Activated naive CD8-positive, alpha-beta T cell treated with anti-CD3 and anti-CD28 coated beads, Interleukin-2, amount 50 U/mL, for 24 hours (primary cell): ENCODE data around the gene GFOD2.

Experiments
- ATAC-seq: fragments of 150-1000 bp; cut with Tn5 transposase; one replicate; pipeline ENCODE4 v1.10.0; 2021
- DNase-seq: peaks from one replicate; pipeline ENCODE4 v3.0.0; 2021
- H3K27ac Mint-ChIP-seq: one replicate; pipeline ENCODE4 v1.8.0; 2021; ENCODE audit warnings: mild to moderate bottlenecking, mixed read lengths
- H3K27me3 Mint-ChIP-seq: one replicate; pipeline ENCODE4 v1.8.0; 2021; ENCODE audit warnings: mixed read lengths
- H3K36me3 Mint-ChIP-seq: one replicate; pipeline ENCODE4 v1.8.0; 2021; ENCODE audit warnings: low read depth, mixed read lengths
- H3K4me1 Mint-ChIP-seq: one replicate; pipeline ENCODE4 v1.8.0; 2021; ENCODE audit warnings: mixed read lengths
- H3K4me3 Mint-ChIP-seq: one replicate; pipeline ENCODE4 v1.8.0; 2021; ENCODE audit warnings: mild to moderate bottlenecking, moderate library complexity, mixed read lengths
- H3K9me3 Mint-ChIP-seq: one replicate; pipeline ENCODE4 v1.8.0; 2021; ENCODE audit warnings: mixed read lengths

The GFOD2 gene

DNA sequence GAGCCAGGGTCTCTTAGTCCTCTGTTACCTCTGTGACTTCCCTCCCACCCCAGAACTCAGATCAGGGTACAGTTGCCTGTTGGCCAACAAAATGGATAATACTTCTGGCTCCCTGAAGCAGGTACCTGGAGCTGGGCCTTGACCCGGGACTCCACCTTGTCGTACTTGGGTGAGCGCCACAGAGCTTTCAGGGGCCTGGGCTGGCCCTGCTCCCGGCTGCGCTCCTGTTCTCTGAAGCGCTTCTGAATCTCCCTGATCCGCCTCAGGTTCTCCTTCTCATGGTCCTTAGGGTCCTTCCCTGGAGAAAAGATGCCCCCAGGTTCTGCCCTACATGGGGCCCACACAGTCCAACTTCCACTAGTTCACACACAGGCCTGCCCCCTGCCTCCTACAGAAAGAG lies 54.2 kb downstream of the GFOD2 start:
- Mint-ChIP-seq H3K27me3 (no peaks in the 10 kb centered on the region), H3K4me1 (peaks cover 33% of the 10 kb centered on the region), H3K36me3 (peaks cover 6% of the 10 kb centered on the region), H3K27ac (no peak overlapping the region), H3K4me3 (peak overlapping the region; percentile 71), H3K9me3 (no peaks in the 10 kb centered on the region)
- ATAC-seq (no peak), DNase-seq (no peak)

GRCh38 chr16:67664258-67664657 lies 54.9 kb downstream of the GFOD2 start:
- no peaks in the 10 kb centered on the region for H3K9me3 Mint-ChIP-seq
- ATAC-seq (no peak), DNase-seq (no peak)
- no peak overlapping the region for H3K27ac Mint-ChIP-seq
- peaks cover 33% of the 10 kb centered on the region for H3K4me1 Mint-ChIP-seq
- H3K36me3 Mint-ChIP-seq, result peaks cover 7% of the 10 kb centered on the region
- peak overlapping the region; percentile 4 for H3K4me3 Mint-ChIP-seq
- no peaks in the 10 kb centered on the region for H3K27me3 Mint-ChIP-seq

DNA sequence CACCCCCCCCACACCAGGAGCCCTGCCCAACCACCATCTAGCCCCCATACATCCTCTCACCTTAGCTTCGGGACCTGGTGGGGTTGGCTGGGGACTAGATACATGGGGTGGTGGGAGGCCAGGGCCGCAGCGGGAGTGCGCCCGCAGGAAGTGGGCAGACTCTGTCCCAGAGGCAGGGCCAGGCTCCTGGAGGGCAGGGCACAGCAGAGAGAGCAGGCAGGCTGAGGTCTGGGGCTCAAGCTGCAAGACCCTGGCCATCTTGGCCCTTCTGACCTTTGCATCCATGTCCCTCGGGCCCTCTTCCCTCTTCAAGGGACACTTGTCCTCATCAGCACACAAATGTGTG lies 55.3 kb downstream of the GFOD2 start:
- H3K4me1 Mint-ChIP-seq, result peaks cover 37% of the 10 kb centered on the region
- no peaks in the 10 kb centered on the region for H3K9me3 Mint-ChIP-seq
- DNase-seq (no peak), ATAC-seq (no peak)
- no peak overlapping the region for H3K4me3 Mint-ChIP-seq
- H3K27me3 Mint-ChIP-seq, result no peaks in the 10 kb centered on the region
- H3K27ac Mint-ChIP-seq, result no peak overlapping the region
- H3K36me3 Mint-ChIP-seq, result peaks cover 9% of the 10 kb centered on the region

- DNase-seq (peak; percentile 57), ATAC-seq (no peak)
- Mint-ChIP-seq H3K27me3 (no peaks in the 10 kb centered on the region), H3K4me3 (peak overlapping the region; percentile 36), H3K9me3 (no peaks in the 10 kb centered on the region), H3K27ac (no peak overlapping the region), H3K36me3 (peaks cover 9% of the 10 kb centered on the region), H3K4me1 (peaks cover 35% of the 10 kb centered on the region)
Measured at GRCh38 chr16:67663151-67663876, 55.8 kb downstream of the GFOD2 start.

DNA sequence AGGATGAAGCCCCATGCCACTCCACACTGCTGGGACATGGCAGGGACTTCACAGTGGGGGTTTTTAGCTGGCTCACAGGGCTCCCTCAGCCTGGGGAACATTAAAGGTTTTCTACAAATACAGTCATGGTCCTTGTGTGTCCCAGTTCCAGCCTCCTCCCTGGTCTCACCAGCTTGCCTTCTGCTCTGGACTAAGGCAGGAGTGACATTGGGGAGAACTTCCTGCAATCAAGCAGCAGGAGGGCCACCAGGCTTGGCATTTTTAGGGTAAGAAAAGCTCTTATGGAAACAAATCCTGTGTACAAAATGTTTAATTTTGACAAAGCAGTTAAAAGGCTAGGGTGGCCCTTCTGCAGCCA lies 56.5 kb downstream of the GFOD2 start:
- no peak overlapping the region for H3K4me3 Mint-ChIP-seq
- no peak overlapping the region for H3K27ac Mint-ChIP-seq
- DNase-seq (no peak), ATAC-seq (no peak)
- no peaks in the 10 kb centered on the region for H3K9me3 Mint-ChIP-seq
- H3K36me3 Mint-ChIP-seq, result peaks cover 9% of the 10 kb centered on the region
- no peaks in the 10 kb centered on the region for H3K27me3 Mint-ChIP-seq
- peaks cover 31% of the 10 kb centered on the region for H3K4me1 Mint-ChIP-seq

DNA sequence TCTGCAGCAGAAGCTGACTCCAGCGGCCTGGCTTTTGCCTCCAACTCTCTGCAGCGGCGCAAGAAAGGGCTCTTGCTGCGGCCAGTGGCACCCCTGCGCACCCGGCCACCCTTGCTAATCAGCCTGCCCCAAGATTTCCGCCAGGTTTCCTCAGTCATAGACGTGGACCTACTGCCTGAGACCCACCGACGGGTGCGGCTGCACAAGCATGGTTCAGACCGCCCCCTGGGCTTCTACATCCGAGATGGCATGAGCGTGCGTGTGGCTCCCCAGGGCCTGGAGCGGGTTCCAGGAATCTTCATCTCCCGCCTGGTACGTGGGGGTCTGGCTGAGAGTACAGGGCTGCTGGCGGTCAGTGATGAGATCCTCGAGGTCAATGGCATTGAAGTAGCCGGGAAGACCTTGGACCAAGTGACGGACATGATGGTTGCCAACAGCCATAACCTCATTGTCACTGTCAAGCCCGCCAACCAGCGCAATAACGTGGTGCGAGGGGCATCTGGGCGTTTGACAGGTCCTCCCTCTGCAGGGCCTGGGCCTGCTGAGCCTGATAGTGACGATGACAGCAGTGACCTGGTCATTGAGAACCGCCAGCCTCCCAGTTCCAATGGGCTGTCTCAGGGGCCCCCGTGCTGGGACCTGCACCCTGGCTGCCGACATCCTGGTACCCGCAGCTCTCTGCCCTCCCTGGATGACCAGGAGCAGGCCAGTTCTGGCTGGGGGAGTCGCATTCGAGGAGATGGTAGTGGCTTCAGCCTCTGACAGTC lies 57.0 kb downstream of the GFOD2 start:
- H3K27me3 Mint-ChIP-seq, result no peaks in the 10 kb centered on the region
- no peak overlapping the region for H3K27ac Mint-ChIP-seq
- H3K4me3 Mint-ChIP-seq, result peak overlapping the region; percentile 92
- DNase-seq (no peak), ATAC-seq (no peak)
- peaks cover 9% of the 10 kb centered on the region for H3K36me3 Mint-ChIP-seq
- no peaks in the 10 kb centered on the region for H3K9me3 Mint-ChIP-seq
- peaks cover 25% of the 10 kb centered on the region for H3K4me1 Mint-ChIP-seq

DNA sequence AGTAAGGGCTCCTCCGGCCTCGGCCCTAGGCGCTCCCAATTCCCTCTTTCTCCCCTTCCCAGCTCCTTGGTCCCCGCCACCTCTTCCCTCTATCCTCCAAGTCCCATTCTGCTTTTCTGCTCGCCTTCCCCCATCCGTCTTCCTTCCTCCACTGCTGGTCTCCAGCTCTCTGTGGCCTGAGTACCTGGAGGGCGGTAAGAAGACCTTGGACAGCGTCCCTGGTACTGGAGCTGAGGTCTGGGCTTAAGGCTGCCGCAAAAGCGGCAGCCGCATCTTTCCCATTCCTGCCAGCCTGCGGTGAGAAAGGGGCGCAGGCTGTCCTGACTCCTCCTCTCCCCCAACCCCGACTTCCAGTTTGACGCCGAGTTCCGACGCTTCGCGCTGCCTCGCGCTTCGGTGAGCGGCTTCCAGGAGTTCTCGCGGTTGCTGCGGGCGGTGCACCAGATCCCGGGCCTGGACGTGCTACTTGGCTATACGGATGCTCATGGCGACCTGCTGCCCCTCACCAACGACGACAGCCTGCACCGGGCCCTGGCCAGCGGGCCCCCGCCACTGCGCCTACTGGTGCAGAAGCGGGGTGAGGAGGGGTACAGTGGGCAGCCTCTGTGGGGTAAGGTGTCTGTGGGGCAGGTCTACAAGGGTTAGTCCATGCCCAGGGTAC lies 57.9 kb downstream of the GFOD2 start:
- DNase-seq, result no peak
- H3K27ac Mint-ChIP-seq, result peak overlapping the region; percentile 46
- H3K27me3 Mint-ChIP-seq, result no peaks in the 10 kb centered on the region
- H3K9me3 Mint-ChIP-seq, result no peaks in the 10 kb centered on the region
- peaks cover 9% of the 10 kb centered on the region for H3K36me3 Mint-ChIP-seq
- no peak for ATAC-seq
- peak overlapping the region; percentile 92 for H3K4me3 Mint-ChIP-seq
- H3K4me1 Mint-ChIP-seq, result peaks cover 24% of the 10 kb centered on the region

- ATAC-seq, result peak; percentile 83
- Mint-ChIP-seq H3K4me1 (peaks cover 22% of the 10 kb centered on the region), H3K4me3 (peak within 1 kb of the TSS; percentile 92), H3K36me3 (peaks cover 11% of the 10 kb centered on the region), H3K9me3 (no peaks in the 10 kb centered on the region), H3K27ac (peak within 1 kb of the TSS; percentile 96), H3K27me3 (no peaks in the 10 kb centered on the region)
- peak; percentile 96 for DNase-seq
Measured at GRCh38 chr16:67660564-67661028, 58.5 kb downstream of the GFOD2 start, which contains the start of gene PARD6A. Gene PARD6A (plus strand): TSS chr16:67660960. CDS start chr16:67661039, 79 bp downstream.

GRCh38 chr16:67659675-67660563 lies 59.2 kb downstream of the GFOD2 start, which contains the start of gene ACD:
Gene ACD (minus strand): TSS chr16:67660260. CDS start chr16:67660220, 40 bp downstream.
- peak; percentile 95 for DNase-seq
- no peaks in the 10 kb centered on the region for H3K9me3 Mint-ChIP-seq
- H3K4me1 Mint-ChIP-seq, result peaks cover 18% of the 10 kb centered on the region
- ATAC-seq, result peak; percentile 68
- peak within 1 kb of the TSS; percentile 92 for H3K4me3 Mint-ChIP-seq
- peaks cover 13% of the 10 kb centered on the region for H3K36me3 Mint-ChIP-seq
- no peaks in the 10 kb centered on the region for H3K27me3 Mint-ChIP-seq
- H3K27ac Mint-ChIP-seq, result peak within 1 kb of the TSS; percentile 96

DNA sequence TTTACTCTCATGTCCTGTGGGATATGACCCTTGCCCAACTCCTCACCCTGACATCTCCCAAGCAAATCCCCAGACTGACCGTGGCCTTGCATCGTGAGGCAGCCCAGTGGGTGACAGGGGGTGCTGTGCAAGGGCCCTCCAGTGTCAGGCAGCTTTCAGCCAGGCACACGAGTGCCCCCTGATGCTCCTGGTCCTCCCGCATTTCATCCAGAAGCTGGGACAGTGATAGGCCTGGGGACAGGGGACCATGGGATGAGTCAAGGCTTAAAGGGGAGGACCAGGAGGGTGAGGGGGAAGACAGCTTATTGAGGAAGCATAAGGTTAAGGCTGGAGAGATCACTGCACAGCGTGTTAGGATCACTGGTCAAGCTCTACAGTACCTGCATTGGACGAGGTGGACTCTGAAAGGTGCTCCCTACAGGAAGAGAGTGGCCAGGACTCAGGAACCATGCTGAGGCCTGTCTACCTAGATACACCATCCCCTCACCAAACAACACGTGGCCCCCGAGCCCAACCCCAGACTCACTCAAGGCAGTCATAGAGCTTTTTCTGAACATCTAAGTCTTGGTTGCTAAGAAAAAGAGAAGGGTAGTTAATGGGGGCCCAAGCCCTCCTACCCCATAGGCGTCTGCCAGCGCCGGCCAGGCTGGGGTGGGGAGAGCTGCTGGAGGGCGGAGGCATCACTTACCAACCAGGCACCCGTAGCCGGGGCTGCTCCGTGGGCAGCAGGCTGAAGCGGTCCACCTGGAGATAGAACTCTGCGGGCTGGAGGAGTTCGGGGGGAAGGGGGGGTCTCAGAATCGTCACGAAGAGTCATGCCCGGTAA lies 60.1 kb downstream of the GFOD2 start:
- no peak for ATAC-seq
- Mint-ChIP-seq H3K9me3 (no peaks in the 10 kb centered on the region), H3K4me1 (peaks cover 18% of the 10 kb centered on the region), H3K27ac (peak overlapping the region; percentile 72), H3K4me3 (peak overlapping the region; percentile 92), H3K27me3 (no peaks in the 10 kb centered on the region), H3K36me3 (peaks cover 12% of the 10 kb centered on the region)
- DNase-seq, result no peak

- no peak for ATAC-seq
- Mint-ChIP-seq H3K27me3 (no peaks in the 10 kb centered on the region), H3K27ac (no peak overlapping the region), H3K4me1 (peaks cover 18% of the 10 kb centered on the region), H3K36me3 (peaks cover 12% of the 10 kb centered on the region), H3K9me3 (no peaks in the 10 kb centered on the region), H3K4me3 (no peak overlapping the region)
- DNase-seq, result no peak
Measured at GRCh38 chr16:67657751-67658518, 61.2 kb downstream of the GFOD2 start.

GRCh38 chr16:67657017-67657608 lies 62.0 kb downstream of the GFOD2 start:
- no peak for ATAC-seq
- Mint-ChIP-seq H3K9me3 (no peaks in the 10 kb centered on the region), H3K36me3 (peaks cover 14% of the 10 kb centered on the region), H3K4me3 (no peak overlapping the region), H3K27me3 (no peaks in the 10 kb centered on the region), H3K4me1 (peaks cover 18% of the 10 kb centered on the region), H3K27ac (no peak overlapping the region)
- DNase-seq, result no peak
